Epithelial cell of proximal tubule (primary cell): Measurements from ENCODE around the gene C9orf85. TPM values are rescaled to one million over a fixed set of nuclear protein-coding genes. Genes with fewer than 3 reads are reported as not detected.
"Not testable (repeated sequence)": the region's sequence is repeated elsewhere in the genome, so short reads cannot be mapped to it uniquely, and the experiment has no call there.

ENCODE experiments used
- DNase-seq: peaks from one replicate; pipeline ENCODE4 v3.0.0-alpha.2; 2011; ENCODE audit warnings: low read depth
- H3K4me3 ChIP-seq: 2 replicates; pipeline ENCODE4 v1.5.1; 2011; ENCODE audit warnings: low read depth, mild to moderate bottlenecking, low read length
- total RNA-seq: library from RNA; depleted of rRNA; stranded (reverse); fragments of >200 nt; gene quantifications from 2 replicates; pipeline ENCODE4 v1.2.3, GENCODE V29; 2015
- TF ChIP-seq, protein P1 (sequence below): conservative IDR thresholded peaks from 2 replicates; pipeline ENCODE4 v1.5.1; 2012; ENCODE audit warnings: low read depth, mild to moderate bottlenecking, low read length

C9orf85 gene
- total RNA-seq, 1 donor from 2014 or later: 12.9 TPM

DNA sequence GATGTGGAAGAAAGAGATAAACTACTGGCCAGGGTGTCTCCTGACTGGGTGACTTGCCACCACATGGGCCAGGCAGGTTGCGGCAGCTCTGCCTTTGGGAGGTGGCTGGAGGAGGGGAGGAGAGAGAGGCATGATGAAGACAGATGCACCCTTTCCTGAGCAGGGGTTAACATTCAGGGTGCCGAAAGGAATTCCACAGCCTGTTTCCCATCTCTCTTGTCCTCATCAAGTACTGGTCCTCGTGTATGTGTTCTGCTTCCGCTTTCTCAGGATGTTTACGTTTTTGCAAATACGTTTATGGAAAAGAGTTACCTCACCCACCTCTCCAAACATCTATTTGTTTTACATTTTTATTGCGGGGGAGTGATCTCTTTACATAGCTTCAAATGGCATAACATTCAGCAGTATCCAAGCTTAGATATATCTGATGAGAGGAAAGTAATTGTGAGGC is 73.4 kb downstream of the C9orf85 start:
- no peak for DNase-seq
- H3K4me3 ChIP-seq: no peak overlapping the region
- TF ChIP-seq, protein P1, sequence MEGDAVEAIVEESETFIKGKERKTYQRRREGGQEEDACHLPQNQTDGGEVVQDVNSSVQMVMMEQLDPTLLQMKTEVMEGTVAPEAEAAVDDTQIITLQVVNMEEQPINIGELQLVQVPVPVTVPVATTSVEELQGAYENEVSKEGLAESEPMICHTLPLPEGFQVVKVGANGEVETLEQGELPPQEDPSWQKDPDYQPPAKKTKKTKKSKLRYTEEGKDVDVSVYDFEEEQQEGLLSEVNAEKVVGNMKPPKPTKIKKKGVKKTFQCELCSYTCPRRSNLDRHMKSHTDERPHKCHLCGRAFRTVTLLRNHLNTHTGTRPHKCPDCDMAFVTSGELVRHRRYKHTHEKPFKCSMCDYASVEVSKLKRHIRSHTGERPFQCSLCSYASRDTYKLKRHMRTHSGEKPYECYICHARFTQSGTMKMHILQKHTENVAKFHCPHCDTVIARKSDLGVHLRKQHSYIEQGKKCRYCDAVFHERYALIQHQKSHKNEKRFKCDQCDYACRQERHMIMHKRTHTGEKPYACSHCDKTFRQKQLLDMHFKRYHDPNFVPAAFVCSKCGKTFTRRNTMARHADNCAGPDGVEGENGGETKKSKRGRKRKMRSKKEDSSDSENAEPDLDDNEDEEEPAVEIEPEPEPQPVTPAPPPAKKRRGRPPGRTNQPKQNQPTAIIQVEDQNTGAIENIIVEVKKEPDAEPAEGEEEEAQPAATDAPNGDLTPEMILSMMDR: no peak

- TF ChIP-seq, protein P1: peak; percentile 61
- no peak for DNase-seq
- no peak overlapping the region for H3K4me3 ChIP-seq
Observed at GRCh38 chr9:71985297-71985911, 74.0 kb downstream of the C9orf85 start.

DNA sequence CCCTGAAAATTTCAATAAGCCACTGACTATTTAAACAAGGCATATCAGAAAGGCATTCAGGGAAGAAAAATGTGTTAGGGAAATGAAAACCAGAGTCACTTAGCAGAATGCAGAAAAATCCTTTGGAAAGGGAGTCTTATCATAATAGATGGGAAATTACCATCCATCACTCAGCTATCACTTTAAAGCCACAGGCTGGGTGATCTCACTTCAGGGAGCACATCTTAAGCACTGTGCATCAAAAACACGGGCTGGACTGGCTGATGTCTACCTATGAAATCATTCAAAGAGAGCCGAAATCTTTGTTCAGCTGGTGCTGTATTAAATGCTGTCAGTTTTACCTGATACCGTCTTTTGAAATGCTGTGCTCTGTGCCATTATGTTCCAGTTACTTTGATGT is 75.5 kb downstream of the C9orf85 start:
- TF ChIP-seq, protein P1: no peak
- H3K4me3 ChIP-seq: no peak overlapping the region
- DNase-seq: no peak

DNA sequence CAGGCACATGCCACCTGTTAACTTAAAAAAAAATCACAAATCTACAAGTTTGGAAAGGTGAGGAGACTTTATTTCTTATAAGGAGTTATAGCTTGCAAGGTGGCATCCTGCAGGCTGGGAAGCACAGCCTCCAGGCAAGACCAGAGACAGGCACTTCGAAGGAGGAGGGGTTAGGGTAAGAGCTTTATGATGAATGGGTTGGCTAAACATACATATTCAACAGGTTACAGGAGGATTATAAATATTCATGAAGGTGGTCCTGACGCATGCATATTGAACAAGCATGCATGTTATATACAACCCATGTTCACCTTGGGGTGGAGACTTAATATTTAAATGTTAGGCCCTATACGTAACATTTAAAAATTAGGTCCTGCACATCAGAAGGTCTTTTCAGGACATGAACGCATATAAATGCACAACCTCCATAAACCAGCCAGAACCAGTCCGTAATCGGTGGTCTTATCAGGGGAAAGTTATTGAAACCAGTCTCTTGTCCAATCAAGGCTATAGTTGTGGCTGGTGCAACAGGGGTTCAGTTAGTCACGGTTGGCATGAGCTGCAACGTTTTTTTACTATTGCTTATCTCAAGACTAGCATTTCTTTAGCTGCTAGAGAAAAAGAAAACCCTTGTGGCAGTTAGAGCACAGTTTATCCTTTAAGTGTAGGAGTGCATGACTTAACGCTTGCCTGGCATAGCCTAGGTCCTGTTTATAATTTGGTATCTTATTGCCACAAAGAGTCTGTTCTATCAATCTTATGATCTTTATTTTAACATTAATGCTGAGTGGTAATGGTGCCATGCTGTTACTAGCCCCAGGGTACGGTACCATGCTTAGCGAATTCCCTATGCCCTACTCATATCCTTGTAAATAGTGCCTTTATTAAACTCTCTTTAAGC is 76.3 kb downstream of the C9orf85 start:
- H3K4me3 ChIP-seq: no peak overlapping the region
- TF ChIP-seq, protein P1: no peak
- DNase-seq: no peak

- no peak for DNase-seq
- no peak overlapping the region for H3K4me3 ChIP-seq
- TF ChIP-seq, protein P1: no peak
Observed at GRCh38 chr9:71990466-71990865, 79.0 kb downstream of the C9orf85 start.

GRCh38 chr9:72005451-72005850 is 94.0 kb downstream of the C9orf85 start:
- no peak for DNase-seq
- no peak overlapping the region for H3K4me3 ChIP-seq
- TF ChIP-seq, protein P1: no peak

GRCh38 chr9:72006501-72006900 is 95.1 kb downstream of the C9orf85 start:
- no peak for DNase-seq
- TF ChIP-seq, protein P1: no peak
- H3K4me3 ChIP-seq: no peak overlapping the region

- not testable (repeated sequence) for DNase-seq, H3K4me3 ChIP-seq
Observed at GRCh38 chr9:72007726-72008125, 96.3 kb downstream of the C9orf85 start.
